H1 (cell line): Measurements from ENCODE around the gene FARP2. TPM values are rescaled to one million over a fixed set of nuclear protein-coding genes. Genes with fewer than 3 reads are reported as not detected.

ENCODE experiments used
- CTCF ChIA-PET: fragments of 300-600 bp; sonication (Branson Sonifier 250); formaldehyde crosslinking; loops from one replicate; lab custom pipeline; 2021; ENCODE audit not compliant: partially characterized antibody; lab: Charles Lee
- POLR2A ChIA-PET: fragments of 300-600 bp; sonication (Branson Sonifier 250); formaldehyde crosslinking; loops from one replicate; lab custom pipeline; 2021; ENCODE audit warnings: inconsistent platforms; ENCODE audit not compliant: partially characterized antibody; lab: Charles Lee
- DNase-seq, 2 experiments: peaks; one replicate each; pipeline versions ENCODE4 v3.0.0 to v3.0.0-alpha.2; 2010 to 2022; ENCODE audit warnings: low spot score in 2 of 2, low read depth in 1 of 2, mixed read lengths in 1 of 2
- FAIRE-seq: peaks from 2 replicates; lab custom pipeline; 2011; peaks lifted over from hg19 to GRCh38; lab: Jason Lieb, UNC
- H2AFZ ChIP-seq: 2 replicates; pipeline ENCODE4 v1.8.1; 2012; ENCODE audit warnings: low read length, inconsistent platforms
- H2AK5ac ChIP-seq: 2 replicates; pipeline ENCODE4 v1.6.1; 2013; ENCODE audit warnings: low read depth, low read length
- H2BK120ac ChIP-seq: replicated peaks from 2 replicates; pipeline ENCODE3; 2013; ENCODE audit warnings: low read depth, low read length, inconsistent platforms
- H2BK12ac ChIP-seq: 2 replicates; pipeline ENCODE4 v1.6.1; 2013; ENCODE audit warnings: low read depth, low read length
- H2BK15ac ChIP-seq: 2 replicates; pipeline ENCODE4 v1.6.1; 2013; ENCODE audit warnings: low read length
- H2BK20ac ChIP-seq: 2 replicates; pipeline ENCODE4 v1.6.1; 2013; ENCODE audit warnings: low read length
- H2BK5ac ChIP-seq: 2 replicates; pipeline ENCODE4 v1.6.1; 2013; ENCODE audit warnings: low read depth, low read length
- H3K14ac ChIP-seq: 2 replicates; pipeline ENCODE4 v1.6.1; 2013; ENCODE audit warnings: inconsistent platforms; ENCODE audit not compliant: insufficient read length
- H3K18ac ChIP-seq: 2 replicates; pipeline ENCODE4 v1.6.1; 2013; ENCODE audit warnings: low read length; ENCODE audit errors: extremely low read depth
- H3K23ac ChIP-seq: 2 replicates; pipeline ENCODE4 v1.6.1; 2013; ENCODE audit warnings: inconsistent platforms; ENCODE audit not compliant: insufficient read length
- H3K23me2 ChIP-seq: 2 replicates; pipeline ENCODE4 v1.6.1; 2013; ENCODE audit warnings: low read depth, low read length
- H3K27ac ChIP-seq: 2 replicates; pipeline ENCODE4 v1.6.1; 2011; ENCODE audit warnings: low read depth, low read length, inconsistent platforms
- H3K27me3 ChIP-seq, 4 experiments: replicated peaks in 1 of 4; 1 replicate in 1 of 4; 2 replicates in 3 of 4; pipeline versions ENCODE4 v1.6.1 to v1.8.1; 2011 to 2013; ENCODE audit warnings: low read length in 3 of 4, mild to moderate bottlenecking in 3 of 4, inconsistent platforms in 2 of 4, mixed read lengths in 2 of 4, moderate library complexity in 1 of 4; ENCODE audit not compliant: control insufficient read depth in 3 of 4, insufficient read depth in 3 of 4; ENCODE audit errors: extremely low read depth in 1 of 4
- H3K36me3 ChIP-seq, 4 experiments: 2 replicates each; pipeline versions ENCODE4 v1.6.1 to v1.8.1; 2011 to 2013; ENCODE audit warnings: mild to moderate bottlenecking in 4 of 4, low read length in 3 of 4, moderate library complexity in 2 of 4, control low read depth in 1 of 4, inconsistent platforms in 1 of 4; ENCODE audit not compliant: insufficient read depth in 4 of 4, control insufficient read depth in 2 of 4
- H3K4ac ChIP-seq: replicated peaks from 2 replicates; pipeline ENCODE3; 2013; ENCODE audit warnings: low read length, low read depth, mixed read lengths, inconsistent platforms; ENCODE audit not compliant: insufficient read length
- H3K4me1 ChIP-seq, 4 experiments: replicated peaks in 1 of 4; 1 replicate in 1 of 4; 2 replicates in 3 of 4; pipeline versions ENCODE4 v1.6.1 to v1.8.1; 2011 to 2013; ENCODE audit warnings: low read length in 3 of 4, inconsistent platforms in 2 of 4, mixed read lengths in 1 of 4; ENCODE audit not compliant: insufficient read depth in 4 of 4, control insufficient read depth in 3 of 4
- H3K4me2 ChIP-seq, 2 experiments: 2 replicates each; pipeline versions ENCODE4 v1.6.1 to v1.8.1; 2011 to 2013; ENCODE audit warnings: low read depth in 2 of 2, low read length in 2 of 2, control low read depth in 1 of 2, inconsistent platforms in 1 of 2, mild to moderate bottlenecking in 1 of 2; ENCODE audit not compliant: insufficient read depth in 1 of 2
- H3K4me3 ChIP-seq, 4 experiments: fragments of 200-600, 300-600 bp in 1 of 4; sonication (generic), shearing (Covaris generic), sonication (Bioruptor Twin) in 1 of 4; 2 replicates each; pipeline versions ENCODE4 v1.5.1 to v1.8.1; 2011 to 2016; ENCODE audit warnings: low read length in 4 of 4, low read depth in 3 of 4, control low read depth in 2 of 4, inconsistent platforms in 2 of 4, mild to moderate bottlenecking in 2 of 4, mixed read lengths in 1 of 4, moderate library complexity in 1 of 4; ENCODE audit not compliant: insufficient read depth in 2 of 4; ENCODE audit errors: extremely low read depth in 1 of 4
- H3K56ac ChIP-seq: replicated peaks from 2 replicates; pipeline ENCODE3; 2013; ENCODE audit warnings: low read depth, mild to moderate bottlenecking, mixed read lengths, low read length, inconsistent platforms; ENCODE audit not compliant: insufficient read length
- H3K79me1 ChIP-seq: 2 replicates; pipeline ENCODE4 v1.6.1; 2013; ENCODE audit warnings: low read depth, low read length, control low read depth
- H3K79me2 ChIP-seq, 2 experiments: 2 replicates each; pipeline versions ENCODE4 v1.6.1 to v1.8.1; 2012 to 2013; ENCODE audit warnings: low read length in 2 of 2, mild to moderate bottlenecking in 2 of 2, inconsistent platforms in 1 of 2; ENCODE audit not compliant: insufficient read depth in 2 of 2, control insufficient read depth in 1 of 2
- H3K9ac ChIP-seq, 4 experiments: replicated peaks in 1 of 4; 1 replicate in 1 of 4; 2 replicates in 3 of 4; pipeline versions ENCODE4 v1.6.1 to v1.8.1; 2011 to 2013; ENCODE audit warnings: low read depth in 3 of 4, low read length in 3 of 4, control low read depth in 2 of 4, mild to moderate bottlenecking in 2 of 4, moderate library complexity in 2 of 4, inconsistent platforms in 1 of 4; ENCODE audit errors: extremely low read depth in 1 of 4
- H3K9me3 ChIP-seq, 2 experiments: 2 replicates each; pipeline versions ENCODE4 v1.6.1 to v1.8.1; 2012 to 2013; ENCODE audit warnings: mild to moderate bottlenecking in 2 of 2, moderate library complexity in 2 of 2, control low read depth in 1 of 2, inconsistent platforms in 1 of 2, low read depth in 1 of 2, low read length in 1 of 2, mixed read lengths in 1 of 2; ENCODE audit not compliant: insufficient read depth in 2 of 2
- H4K20me1 ChIP-seq, 2 experiments: replicated peaks in 1 of 2; 2 replicates each; pipeline versions ENCODE3 to v1.8.1; 2011 to 2013; ENCODE audit warnings: inconsistent platforms in 2 of 2, low read length in 2 of 2, mild to moderate bottlenecking in 1 of 2; ENCODE audit not compliant: insufficient read depth in 2 of 2, control insufficient read depth in 1 of 2
- H4K5ac ChIP-seq: 2 replicates; pipeline ENCODE4 v1.6.1; 2013; ENCODE audit warnings: low read length, low read depth, mixed read lengths, inconsistent platforms; ENCODE audit not compliant: insufficient read length
- H4K8ac ChIP-seq: 2 replicates; pipeline ENCODE4 v1.8.0; 2013; ENCODE audit warnings: mild to moderate bottlenecking, moderate library complexity, low read length, inconsistent platforms; ENCODE audit not compliant: insufficient read depth; ENCODE audit errors: extremely low read depth
- H4K91ac ChIP-seq: replicated peaks from 2 replicates; pipeline ENCODE3; 2013; ENCODE audit warnings: low read length, mixed read lengths, inconsistent platforms; ENCODE audit not compliant: insufficient read length
- BCL11A ChIP-seq, 2 experiments: IDR thresholded peaks; one replicate each; pipeline ENCODE4 v1.6.1; 2011; ENCODE audit warnings: low read depth in 2 of 2, low read length in 2 of 2, mild to moderate bottlenecking in 2 of 2
- MAX ChIP-seq: IDR thresholded peaks from 2 replicates; pipeline ENCODE4 v1.6.1; 2012; ENCODE audit warnings: inconsistent platforms
- POLR2AphosphoS5 ChIP-seq: IDR thresholded peaks from 2 replicates; pipeline ENCODE4 v1.6.1; 2011; ENCODE audit warnings: low read depth, low read length
- RAD21 ChIP-seq, 2 experiments: IDR thresholded peaks in 1 of 2; conservative IDR thresholded peaks in 1 of 2; 2 replicates each; pipeline ENCODE4 v1.6.1; 2011; ENCODE audit warnings: low read depth in 2 of 2, low read length in 2 of 2, improper control_type of control experiment in 1 of 2, inconsistent platforms in 1 of 2, mild to moderate bottlenecking in 1 of 2, moderate library complexity in 1 of 2
- SAP30 ChIP-seq: fragments of 300-600 bp; sonication (generic); IDR thresholded peaks from 2 replicates; pipeline ENCODE4 v1.7.1; 2012; ENCODE audit warnings: low read length, moderate library complexity, mild to moderate bottlenecking, inconsistent platforms; ENCODE audit not compliant: insufficient read depth, insufficient replicate concordance
- SIRT6 ChIP-seq: IDR thresholded peaks from one replicate; pipeline ENCODE4 v1.7.1; 2012; ENCODE audit warnings: low read length, inconsistent platforms
- SIX5 ChIP-seq: IDR thresholded peaks from 2 replicates; pipeline ENCODE4 v1.6.1; 2011; ENCODE audit warnings: mild to moderate bottlenecking, low read depth, low read length
- SP1 ChIP-seq: IDR thresholded peaks from 2 replicates; pipeline ENCODE4 v1.6.1; 2011; ENCODE audit warnings: low read depth, low read length
- SP4 ChIP-seq: IDR thresholded peaks from 2 replicates; pipeline ENCODE4 v1.6.1; 2012; ENCODE audit warnings: low read length, inconsistent platforms
- TAF1 ChIP-seq: IDR thresholded peaks from 2 replicates; pipeline ENCODE4 v1.6.1; 2011; ENCODE audit warnings: mild to moderate bottlenecking, low read depth, low read length
- WGBS, 2 experiments: shearing (Covaris generic) in 1 of 2; methylation state at CpG; one replicate each; pipeline versions ENCODE4 v1.1.6 to v1.1.7; 2013 to 2015; ENCODE audit warnings: low lambda C conversion rate in 2 of 2, mixed read lengths in 2 of 2, inconsistent platforms in 1 of 2, low coverage in 1 of 2, missing lambda C conversion rate in 1 of 2; ENCODE audit not compliant: insufficient replicate concordance in 2 of 2, insufficient coverage in 1 of 2, insufficient read length in 1 of 2; ENCODE audit errors: extremely low coverage in 1 of 2, missing lambda C conversion rate in 1 of 2; 5-methylcytosine and 5-hydroxymethylcytosine counted together
- polyA plus RNA-seq, 7 experiments: library from polyadenylated mRNA; depleted of rRNA in 3 of 7; stranded (reverse) in 5 of 7; unstranded in 2 of 7; fragments of >200 nt in 5 of 7; fragments of 200-250 nt in 2 of 7; gene quantifications; 1 replicate in 5 of 7; 2 replicates in 1 of 7; 4 replicates in 1 of 7; pipeline versions ENCODE4 v1.2.1 to v1.2.3, GENCODE V29; 2011 to 2013; ENCODE audit warnings: missing spikeins in 2 of 7, mixed read lengths in 2 of 7
- total RNA-seq: library from RNA; stranded (reverse); fragmentation: NEBNext Ultra II Directional; extraction: Animal tissue kit (Norgen Biotek cat#: 25700); gene quantifications from 2 replicates; pipeline ENCODE4 v1.2.1, GENCODE V29; 2021
- TF ChIP-seq, protein P1 (sequence below): IDR thresholded peaks from 2 replicates; pipeline ENCODE4 v1.6.1; 2011; ENCODE audit warnings: low read depth, mild to moderate bottlenecking, low read length; ENCODE audit not compliant: insufficient read depth
- TF ChIP-seq, protein P2 (sequence below): IDR thresholded peaks from 2 replicates; pipeline ENCODE4 v1.6.1; 2012; ENCODE audit warnings: inconsistent platforms

The FARP2 gene
- total and polyA plus RNA-seq, 2 of the 8 experiments (the other 6 are each of a cell fraction or from before 2014, with no cell fraction given): 12.4 to 33.4 TPM

DNA sequence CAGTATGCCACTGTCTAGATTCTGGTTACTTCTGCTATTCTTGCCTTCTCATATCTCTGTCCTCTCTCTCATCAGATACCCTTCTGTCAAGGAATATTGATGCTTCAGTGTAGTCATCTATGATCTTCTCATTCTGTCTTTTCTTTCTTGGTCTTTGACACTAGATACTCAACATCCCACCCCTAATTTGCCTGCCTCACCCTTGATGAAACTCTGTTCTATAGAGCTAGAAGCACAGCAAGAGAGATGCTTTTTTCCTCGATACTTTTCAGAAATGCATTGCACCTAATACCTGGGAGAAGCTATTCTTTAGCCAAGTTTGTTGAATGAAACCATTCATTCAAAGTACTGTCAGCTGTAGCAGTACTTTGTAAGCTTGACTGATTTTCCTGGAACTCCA lies 30.8 kb upstream of the FARP2 start:
- Histone ChIP-seq H4K91ac (no peak overlapping the region), H3K4me1 (peaks cover 0 to 3% (median under 1%) of the 10 kb centered on the region in 4 experiments; a peak in 3 of 7 replicates), H2BK20ac (no peak overlapping the region), H3K14ac (no peak overlapping the region), H3K27me3 (no peaks in the 10 kb centered on the region), H2AK5ac (no peak overlapping the region), H2BK12ac (no peak overlapping the region), H3K18ac (no peak overlapping the region), H3K27ac (no peak overlapping the region; the same call in 1 of the 2 replicates), H3K4me3 (no peak overlapping the region), H3K79me2 (peaks cover 22 to 85% of the 10 kb centered on the region in 2 experiments), H2BK15ac (no peak overlapping the region), H3K4ac (no peak overlapping the region), H4K20me1 (peaks cover 10 to 21% of the 10 kb centered on the region in 2 experiments), H3K23me2 (no peaks in the 10 kb centered on the region; the same call in 1 of the 2 replicates), H3K4me2 (no peak overlapping the region), H3K36me3 (peaks cover 0 to 46% (median 8%) of the 10 kb centered on the region in 4 experiments; a peak in 4 of 8 replicates), H3K9ac (no peak overlapping the region), H3K23ac (no peak overlapping the region), H3K9me3 (no peaks in the 10 kb centered on the region), H2BK120ac (no peak overlapping the region), H3K56ac (no peak overlapping the region), H3K79me1 (peaks cover 6% of the 10 kb centered on the region), H4K8ac (no peak overlapping the region), H2AFZ (no peak overlapping the region), H4K5ac (no peak overlapping the region), H2BK5ac (no peak overlapping the region)
- ChIA-PET POLR2A (interaction anchor here (2.1 kb wide), 1 partner anchor 9 kb away, joined by 8 read pairs; the partner anchor contains the start of gene SEPTIN2), CTCF (no interaction called here)
- FAIRE-seq (no peak), DNase-seq (no peak)
- 83% methylated on average over 1 of the region's 1 CpG; no CpG with 5 or more reads in 1 of the 2 experiments for WGBS, 2 experiments
- TF ChIP-seq, protein P1, sequence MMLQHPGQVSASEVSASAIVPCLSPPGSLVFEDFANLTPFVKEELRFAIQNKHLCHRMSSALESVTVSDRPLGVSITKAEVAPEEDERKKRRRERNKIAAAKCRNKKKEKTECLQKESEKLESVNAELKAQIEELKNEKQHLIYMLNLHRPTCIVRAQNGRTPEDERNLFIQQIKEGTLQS: no peak
- TF ChIP-seq TAF1 (no peak), MAX (no peak), BCL11A (IDR thresholded peaks at IDR 0.05; ENCODE audit: low read depth in 2 of 2, low read length in 2 of 2) (no peak), SP1 (no peak), SIRT6 (no peak), SAP30 (no peak), POLR2AphosphoS5 (no peak), RAD21 (IDR thresholded peaks at IDR 0.05 in 1 of 2, conservative IDR thresholded peaks at IDR 0.05 in 1 of 2; ENCODE audit: low read depth in 2 of 2, low read length in 2 of 2) (no peak), SIX5 (no peak), SP4 (no peak)
- TF ChIP-seq, protein P2, sequence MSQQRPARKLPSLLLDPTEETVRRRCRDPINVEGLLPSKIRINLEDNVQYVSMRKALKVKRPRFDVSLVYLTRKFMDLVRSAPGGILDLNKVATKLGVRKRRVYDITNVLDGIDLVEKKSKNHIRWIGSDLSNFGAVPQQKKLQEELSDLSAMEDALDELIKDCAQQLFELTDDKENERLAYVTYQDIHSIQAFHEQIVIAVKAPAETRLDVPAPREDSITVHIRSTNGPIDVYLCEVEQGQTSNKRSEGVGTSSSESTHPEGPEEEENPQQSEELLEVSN: no peak
